SU-DHL-6 (cell line): ENCODE results near the gene IL20RB.

Experiments
- CTCF ChIP-seq: fragments of 200-600 bp; sonication (generic); IDR thresholded peaks from one replicate; pipeline ENCODE4 v1.5.1; 2017; ENCODE audit warnings: antibody characterized with exemption, mild to moderate bottlenecking, low read length, moderate library complexity; ENCODE audit not compliant: insufficient read depth, poor library complexity, severe bottlenecking
- EZH2phosphoT487 ChIP-seq: fragments of 200-600 bp; sonication (generic), shearing (Covaris generic); conservative IDR thresholded peaks from 2 replicates; pipeline ENCODE4 v1.6.1; 2018; ENCODE audit warnings: mild to moderate bottlenecking, antibody characterized with exemption, low read length, moderate library complexity, mixed read lengths

GRCh38 chr3:136910697-136911096 lies 47.1 kb upstream of the IL20RB start:
- TF ChIP-seq CTCF (no peak), EZH2phosphoT487 (no peak)
